ENCODE results near the gene USP36. TPM values are rescaled to one million over a fixed set of nuclear protein-coding genes. Genes with fewer than 3 reads are reported as not detected.

The USP36 gene
- total RNA-seq, 2 experiments from 2014 or later = 47.2 to 144 TPM

GRCh38 chr17:78849026-78849425 is 8.4 kb upstream of the USP36 start:
- TF ChIP-seq CTCF (conservative IDR thresholded peaks at IDR 0.05; ENCODE audit: low read length) = no peak
- Histone ChIP-seq H3K4me2 (ENCODE audit: low read length) (no peak overlapping the region), H3K4me3 (ENCODE audit: low read depth, low read length, poor library complexity, severe bottlenecking) (no peak overlapping the region), H3K79me2 (ENCODE audit: insufficient read depth, low read depth, low read length) (no peaks in the 10 kb centered on the region), H3K9me3 (ENCODE audit: low read length) (no peaks in the 10 kb centered on the region), H4K20me1 (ENCODE audit: insufficient read depth, low read length) (no peaks in the 10 kb centered on the region), H3K9me2 (ENCODE audit: insufficient read depth, low read length) (no peaks in the 10 kb centered on the region), H3K4me1 (ENCODE audit: insufficient read depth, low read length, poor library complexity, severe bottlenecking) (no peaks in the 10 kb centered on the region), H3K27ac (ENCODE audit: low read depth, low read length, poor library complexity, severe bottlenecking) (no peak overlapping the region), H3K36me3 (ENCODE audit: insufficient read depth, low read length) (no peaks in the 10 kb centered on the region), H2AFZ (ENCODE audit: low read length) (no peak overlapping the region)
- CTCF ChIA-PET (ENCODE audit: unreplicated experiment) = no interaction called here
- intact Hi-C loops (cut with micrococcal nuclease; ENCODE audit: unreplicated experiment) = no loop called here
- POLR2A ChIA-PET = no interaction called here
- no peak for DNase-seq (ENCODE audit: low spot score)
- no TSS peak for BruUV-seq (replicated peaks)

DNA sequence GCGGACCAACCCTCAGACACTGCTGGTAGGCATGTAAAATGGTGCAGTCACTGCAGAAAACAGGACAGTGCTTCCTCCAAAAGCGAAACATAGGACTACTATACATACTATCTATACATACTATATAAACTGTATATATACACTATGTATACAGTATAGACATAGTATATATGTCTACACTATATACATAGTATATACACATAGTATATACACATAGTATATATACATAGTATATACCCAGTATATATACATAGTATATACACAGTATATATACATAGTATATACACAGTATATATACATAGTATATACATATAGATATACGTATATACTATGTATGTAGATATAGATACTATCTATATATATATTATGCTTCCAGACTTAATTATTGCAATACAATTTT is 6.4 kb upstream of the USP36 start:
- intact Hi-C loops (cut with micrococcal nuclease; ENCODE audit: unreplicated experiment) = no loop called here
- DNase-seq (ENCODE audit: low spot score) = no peak

More for the DNA sequence above, 6.4 kb upstream of the USP36 start:
- Histone ChIP-seq H2AFZ (ENCODE audit: low read length) (no peak overlapping the region), H4K20me1 (ENCODE audit: insufficient read depth, low read length) (no peaks in the 10 kb centered on the region), H3K27ac (ENCODE audit: low read depth, low read length, poor library complexity, severe bottlenecking) (no peak overlapping the region), H3K4me1 (ENCODE audit: insufficient read depth, low read length, poor library complexity, severe bottlenecking) (peaks cover 10% of the 10 kb centered on the region), H3K79me2 (ENCODE audit: insufficient read depth, low read depth, low read length) (no peaks in the 10 kb centered on the region), H3K9me2 (ENCODE audit: insufficient read depth, low read length) (no peaks in the 10 kb centered on the region), H3K4me2 (ENCODE audit: low read length) (no peak overlapping the region), H3K4me3 (ENCODE audit: low read depth, low read length, poor library complexity, severe bottlenecking) (no peak overlapping the region), H3K9me3 (ENCODE audit: low read length) (no peaks in the 10 kb centered on the region), H3K36me3 (ENCODE audit: insufficient read depth, low read length) (no peaks in the 10 kb centered on the region)
- CTCF ChIA-PET (ENCODE audit: unreplicated experiment) = no interaction called here
- no TSS peak for BruUV-seq (replicated peaks)
- POLR2A ChIA-PET = interaction anchor here (0.6 kb wide), 1 partner anchor 925 kb away, joined by 5 read pairs; no protein-coding TSS in a partner anchor
- no peak for TF ChIP-seq EZH2phosphoT487 (IDR thresholded peaks at IDR 0.05; ENCODE audit: borderline replicate concordance, low read depth, low read length)
- no peak for TF ChIP-seq CTCF (conservative IDR thresholded peaks at IDR 0.05; ENCODE audit: low read length)

Measured in OCI-LY7 (cell line).